ENCODE data around the gene POLR1G.

DNA sequence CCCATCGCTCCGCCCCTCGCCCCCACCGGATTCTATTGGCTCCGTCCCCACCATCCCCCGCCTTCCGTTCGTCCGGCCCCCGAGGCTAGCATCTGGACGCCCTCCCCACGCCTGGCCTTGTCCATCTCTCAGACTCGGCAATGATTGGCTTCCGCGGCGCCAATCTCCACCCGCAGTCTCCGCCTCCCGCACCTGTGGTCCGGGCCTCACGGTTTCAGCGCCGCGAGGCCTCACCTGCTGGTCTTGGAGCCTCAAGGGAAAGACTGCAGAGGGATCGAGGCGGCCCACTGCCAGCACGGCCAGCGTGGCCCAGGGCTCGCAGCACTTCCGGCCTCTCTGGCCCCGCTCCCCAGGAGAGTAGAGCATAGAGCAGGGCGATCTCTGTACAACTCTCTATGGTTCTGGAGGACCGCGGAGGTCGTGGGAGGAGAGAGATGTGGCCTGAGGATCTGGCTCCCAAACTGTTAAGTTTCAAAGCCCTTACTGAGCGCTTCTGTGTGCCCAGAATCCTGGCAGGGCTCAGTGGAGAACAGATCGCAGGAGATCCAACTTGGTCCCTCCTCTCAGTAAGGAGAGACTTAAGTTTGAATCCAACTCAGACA, 17.2 kb downstream of the POLR1G start, which contains the start of gene ERCC1:
- TF ChIP-seq POLR2AphosphoS5 (IDR thresholded peaks at IDR 0.05) (peak; percentile 91 to 93 (median 92)), POLR2A (IDR thresholded peaks at IDR 0.05) (peak in 2 of 3 donors; percentile 37 to 47)

All from spleen (tissue), 3 donors.